GM15510 (cell line): ENCODE data around the gene ZNF684.

Experiments used
- POLR2A ChIP-seq: IDR thresholded peaks from 3 replicates; pipeline ENCODE4 v1.6.1; 2011; ENCODE audit warnings: borderline replicate concordance; ENCODE audit not compliant: insufficient read length; ENCODE audit errors: extremely low read depth

The ZNF684 gene

GRCh38 chr1:40531381-40532061 is at the start of gene ZNF684:
ZNF684 (plus strand) TSS chr1:40531637; CDS start chr1:40533167, 1,530 bp downstream.
- peak; percentile 83 for TF ChIP-seq POLR2A

- TF ChIP-seq POLR2A, result no peak
These were observed 36.0 kb upstream of the ZNF684 start for GRCh38 chr1:40495315-40495903.

GRCh38 chr1:40507973-40508372 is 23.5 kb upstream of the ZNF684 start:
- TF ChIP-seq POLR2A, result no peak

- TF ChIP-seq POLR2A, result peak; percentile 81
These were observed 22.8 kb upstream of the ZNF684 start, which contains the start of gene EXO5 for GRCh38 chr1:40508375-40509341. EXO5 (plus strand) TSS chr1:40508767; CDS start chr1:40514545, 5,778 bp downstream.

- no peak for TF ChIP-seq POLR2A
These were observed 11.9 kb upstream of the ZNF684 start for GRCh38 chr1:40519517-40519916.

GRCh38 chr1:40530735-40531380 is 579 bp upstream of the ZNF684 start:
- TF ChIP-seq POLR2A, result no peak

GRCh38 chr1:40532062-40532389 is 589 bp downstream of the ZNF684 start:
- TF ChIP-seq POLR2A, result no peak

GRCh38 chr1:40532844-40533424 is 1.5 kb downstream of the ZNF684 start:
- no peak for TF ChIP-seq POLR2A

- TF ChIP-seq POLR2A, result no peak
These were observed 3.2 kb downstream of the ZNF684 start for GRCh38 chr1:40534589-40534988.

- no peak for TF ChIP-seq POLR2A
These were observed 4.3 kb downstream of the ZNF684 start for GRCh38 chr1:40535732-40536131.

GRCh38 chr1:40539338-40539737 is 7.9 kb downstream of the ZNF684 start:
- TF ChIP-seq POLR2A, result no peak

- TF ChIP-seq POLR2A, result no peak
These were observed 15.5 kb downstream of the ZNF684 start for GRCh38 chr1:40546957-40547356.

- TF ChIP-seq POLR2A, result no peak
These were observed 21.6 kb downstream of the ZNF684 start for GRCh38 chr1:40553017-40553416.

GRCh38 chr1:40556121-40556520 is 24.7 kb downstream of the ZNF684 start:
- TF ChIP-seq POLR2A, result no peak
